ENCODE data around the gene RPS19BP1.

RPS19BP1 gene

GRCh38 chr22:39554151-39554550, 21.6 kb upstream of the RPS19BP1 start:
- no peak for TF ChIP-seq CTCF (IDR thresholded peaks at IDR 0.05; ENCODE audit: low read depth, low read length, missing control alignments)
- H3K4me3 ChIP-seq (ENCODE audit: low read depth, low read length): no peak overlapping the region
- in situ Hi-C loops (cut with HindIII; ENCODE audit: low sequenced_read_pairs): loop anchor here (25.0 kb wide), 1 partner anchor 458 kb away; no protein-coding TSS in a partner anchor
- DNase-seq (ENCODE audit: low read depth): no peak

DNA sequence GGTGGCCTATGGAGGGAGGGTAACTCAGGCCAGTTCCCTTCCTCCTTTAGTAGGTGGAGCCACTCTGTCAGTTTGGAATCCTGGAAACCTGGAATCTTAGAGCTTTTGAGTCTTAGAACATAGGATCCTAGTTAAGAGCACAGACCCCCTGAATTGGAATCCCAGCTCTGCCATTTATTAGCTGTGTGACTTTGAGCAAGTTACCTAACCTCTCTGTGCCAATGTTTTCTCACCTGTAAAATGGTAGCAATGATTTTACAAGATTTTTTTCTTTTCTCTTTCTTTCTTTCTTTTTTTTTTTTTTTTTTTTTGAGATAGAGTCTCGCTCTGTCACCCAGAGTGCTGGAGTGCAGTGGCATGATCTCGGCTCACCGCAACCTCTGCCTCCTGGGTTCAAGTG, 20.9 kb upstream of the RPS19BP1 start:
- no peak for TF ChIP-seq CTCF (IDR thresholded peaks at IDR 0.05; ENCODE audit: low read depth, low read length, missing control alignments)
- in situ Hi-C loops (cut with HindIII; ENCODE audit: low sequenced_read_pairs): loop anchor here (25.0 kb wide), 1 partner anchor 459 kb away; no protein-coding TSS in a partner anchor
- H3K4me3 ChIP-seq (ENCODE audit: low read depth, low read length): no peak overlapping the region
- no peak for DNase-seq (ENCODE audit: low read depth)

DNA sequence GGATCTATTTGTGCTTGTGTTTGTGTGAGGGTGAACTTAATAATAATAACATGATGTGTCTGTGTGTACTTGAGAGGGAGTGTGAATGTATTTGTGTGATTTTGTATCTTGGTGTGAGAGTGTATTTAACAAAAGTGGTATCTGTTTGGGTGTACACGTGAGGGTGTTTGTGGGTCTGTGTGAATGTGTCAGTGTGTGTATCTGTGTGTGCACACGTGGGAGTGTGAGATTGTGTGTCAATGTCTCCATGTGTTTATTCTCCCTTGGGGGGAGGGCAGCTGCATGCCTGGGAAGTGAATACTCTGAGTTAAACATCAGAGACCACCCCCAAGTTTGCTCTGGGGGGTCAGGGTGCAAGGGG, 15.0 kb upstream of the RPS19BP1 start:
- no peak for TF ChIP-seq CTCF (IDR thresholded peaks at IDR 0.05; ENCODE audit: low read depth, low read length, missing control alignments)
- no peak for DNase-seq (ENCODE audit: low read depth)
- in situ Hi-C loops (cut with HindIII; ENCODE audit: low sequenced_read_pairs): no loop called here
- H3K4me3 ChIP-seq (ENCODE audit: low read depth, low read length): no peak overlapping the region

DNA sequence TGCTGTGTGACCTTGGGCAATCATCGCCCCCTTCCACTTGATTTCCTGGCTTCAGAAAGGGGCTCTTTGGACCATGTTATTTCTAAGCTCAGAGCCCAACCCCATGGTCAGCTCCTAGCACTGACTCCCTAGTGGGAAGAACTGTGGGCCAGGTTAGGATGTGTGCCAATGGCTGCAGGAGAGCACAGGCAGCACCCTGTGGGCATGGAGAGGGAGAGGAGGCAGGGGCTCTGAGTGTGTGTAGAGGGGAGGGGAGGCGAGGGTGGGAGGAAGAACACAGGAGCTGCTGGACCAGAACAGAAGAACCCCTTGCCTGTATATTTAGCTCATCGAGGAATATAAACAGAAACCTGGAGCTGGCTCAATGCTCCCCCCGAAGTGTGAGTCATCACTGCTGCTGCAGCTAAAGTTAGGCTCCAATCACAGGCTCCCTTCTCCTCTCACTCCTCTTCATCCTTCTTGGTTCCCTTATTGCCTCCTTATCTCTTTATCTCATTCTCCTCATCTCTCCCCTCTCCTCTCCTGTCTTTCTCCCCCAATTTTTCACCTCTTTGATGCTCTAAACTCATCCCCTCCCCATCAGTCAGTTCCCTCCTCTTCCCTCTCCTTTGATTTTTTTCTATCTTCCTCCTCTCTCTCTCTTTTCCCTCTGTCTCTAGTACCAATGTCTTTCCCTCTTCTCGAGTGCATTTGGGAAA, 14.5 kb upstream of the RPS19BP1 start:
- in situ Hi-C loops (cut with HindIII; ENCODE audit: low sequenced_read_pairs): no loop called here
- DNase-seq (ENCODE audit: low read depth): no peak

DNA sequence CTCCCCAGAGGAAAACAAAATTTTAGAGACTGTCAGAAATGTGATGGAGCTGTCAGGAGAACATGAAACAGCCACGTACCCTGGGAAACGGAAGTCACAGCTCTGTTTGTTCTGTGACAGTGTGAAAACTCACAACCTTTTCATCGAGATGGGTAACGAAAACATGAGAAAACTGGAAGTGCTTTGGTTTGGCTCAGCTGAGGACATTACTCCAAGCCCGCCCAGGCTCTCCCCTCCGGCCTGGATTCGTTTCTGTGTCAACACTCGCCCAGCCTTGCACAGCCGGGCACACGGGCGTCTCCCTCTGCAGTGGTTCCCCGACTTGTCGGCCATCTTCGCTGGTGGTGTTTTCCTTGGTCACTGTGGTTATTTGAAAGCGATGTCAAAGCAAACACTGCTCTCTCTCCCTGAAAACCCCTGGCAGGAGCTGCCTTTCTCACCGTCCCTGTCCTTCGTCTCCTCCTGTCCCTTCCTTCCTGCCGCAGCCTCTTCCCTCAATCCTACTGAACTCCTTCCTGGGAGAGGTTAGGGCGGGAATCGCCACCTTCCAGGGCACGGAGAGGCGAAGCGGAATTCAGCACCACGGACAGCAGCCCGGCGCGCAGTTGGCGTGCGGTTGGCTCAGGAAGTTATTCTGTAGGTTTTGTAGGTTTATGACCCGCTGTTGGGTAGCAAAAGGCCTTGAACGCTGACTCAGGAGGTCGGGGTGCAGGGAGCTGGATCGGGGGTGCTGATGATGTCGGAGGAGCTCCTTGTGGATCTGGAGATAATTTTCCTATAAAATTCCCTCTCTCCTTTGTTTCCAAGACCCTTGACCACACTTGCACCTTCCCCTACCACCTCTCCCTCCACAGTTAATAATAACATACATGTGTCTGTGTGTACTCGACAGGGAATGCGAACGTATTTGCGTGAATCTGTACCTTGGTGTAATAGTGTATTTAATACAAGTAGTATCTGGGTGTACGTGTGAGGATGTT, 13.1 kb upstream of the RPS19BP1 start:
- DNase-seq (ENCODE audit: low read depth): no peak
- H3K4me3 ChIP-seq (ENCODE audit: low read depth, low read length): no peak overlapping the region
- in situ Hi-C loops (cut with HindIII; ENCODE audit: low sequenced_read_pairs): no loop called here
- TF ChIP-seq CTCF (IDR thresholded peaks at IDR 0.05; ENCODE audit: low read depth, low read length, missing control alignments): no peak

More for the DNA sequence above, 14.5 kb upstream of the RPS19BP1 start:
- H3K4me3 ChIP-seq (ENCODE audit: low read depth, low read length): no peak overlapping the region
- TF ChIP-seq CTCF (IDR thresholded peaks at IDR 0.05; ENCODE audit: low read depth, low read length, missing control alignments): no peak

DNA sequence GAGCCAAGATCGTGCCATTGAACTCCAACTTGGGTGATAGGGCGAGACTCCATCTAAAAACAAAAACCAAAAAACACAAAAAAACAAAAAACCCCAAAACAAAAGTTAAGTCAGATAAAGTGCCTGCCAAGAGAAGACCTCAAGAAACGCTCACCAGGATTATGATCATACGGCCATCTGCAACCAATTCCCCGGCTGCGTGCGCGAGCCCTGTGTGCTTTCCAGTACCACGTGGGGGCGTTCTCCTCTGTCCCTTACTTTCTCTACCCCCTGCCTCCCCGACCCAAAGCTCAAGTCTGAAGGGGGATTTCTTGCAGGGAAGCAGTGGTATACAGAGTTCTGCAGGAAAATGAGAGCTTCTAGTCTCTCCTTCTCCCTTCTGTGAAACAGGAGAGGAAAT, 10.5 kb upstream of the RPS19BP1 start:
- peak; percentile 62 for TF ChIP-seq CTCF (IDR thresholded peaks at IDR 0.05; ENCODE audit: low read depth, low read length, missing control alignments)
- DNase-seq (ENCODE audit: low read depth): no peak
- no peak overlapping the region for H3K4me3 ChIP-seq (ENCODE audit: low read depth, low read length)
- in situ Hi-C loops (cut with HindIII; ENCODE audit: low sequenced_read_pairs): no loop called here
